Measurements from ENCODE around the gene APOO. TPM values are rescaled to one million over a fixed set of nuclear protein-coding genes. Genes with fewer than 3 reads are reported as not detected.

APOO gene
- total and polyA plus RNA-seq, 4 donors, result 5.4 to 18.0 (median 8.8) TPM

- 64% methylated on average over 10 of the region's 10 CpGs for WGBS
- no peak overlapping the region for H3K9ac ChIP-seq (ENCODE audit: low read depth in 1 of 2, low read length in 2 of 2)
- DNase-seq (ENCODE audit: low spot score), result no peak
- TF ChIP-seq ATF3 (IDR thresholded peaks at IDR 0.05) (no peak), NR2F2 (IDR thresholded peaks at IDR 0.05) (peak; percentile 65)
- H3K27me3 ChIP-seq (ENCODE audit: control insufficient read depth in 4 of 4, insufficient read depth in 4 of 4, low read length in 3 of 4), result no peaks in the 10 kb centered on the region
- H3K4me3 ChIP-seq (ENCODE audit: low read depth in 1 of 3, low read length in 3 of 3), result no peak overlapping the region
- no peaks in the 10 kb centered on the region for H3K36me3 ChIP-seq (ENCODE audit: control insufficient read depth in 4 of 4, insufficient read depth in 3 of 4, low read depth in 1 of 4, low read length in 3 of 4)
- peaks cover 0 to 2% (median 0%) of the 10 kb centered on the region in 4 donors for H3K9me3 ChIP-seq (ENCODE audit: control insufficient read depth in 4 of 4, low read length in 3 of 4)
- peak overlapping the region; percentile 20 to 31 for H3K27ac ChIP-seq (ENCODE audit: low read depth in 1 of 2, low read length in 2 of 2)
- H3K4me1 ChIP-seq (ENCODE audit: control insufficient read depth in 4 of 4, insufficient read depth in 4 of 4, low read length in 3 of 4), result no peaks in the 10 kb centered on the region
Measured at GRCh38 chrX:23811108-23811651, 96.6 kb downstream of the APOO start.

- DNase-seq (ENCODE audit: low spot score), result no peak
- no peak overlapping the region for H3K4me3 ChIP-seq (ENCODE audit: low read depth in 1 of 3, low read length in 3 of 3)
- no peaks in the 10 kb centered on the region for H3K4me1 ChIP-seq (ENCODE audit: control insufficient read depth in 4 of 4, insufficient read depth in 4 of 4, low read length in 3 of 4)
- no peak overlapping the region for H3K9ac ChIP-seq (ENCODE audit: low read depth in 1 of 2, low read length in 2 of 2)
- no peak overlapping the region for H3K27ac ChIP-seq (ENCODE audit: low read depth in 1 of 2, low read length in 2 of 2)
- peaks cover 0 to 2% (median 0%) of the 10 kb centered on the region in 4 donors for H3K9me3 ChIP-seq (ENCODE audit: control insufficient read depth in 4 of 4, low read length in 3 of 4)
- no peaks in the 10 kb centered on the region for H3K27me3 ChIP-seq (ENCODE audit: control insufficient read depth in 4 of 4, insufficient read depth in 4 of 4, low read length in 3 of 4)
- 94% methylated on average over 3 of the region's 3 CpGs for WGBS
- H3K36me3 ChIP-seq (ENCODE audit: control insufficient read depth in 4 of 4, insufficient read depth in 3 of 4, low read depth in 1 of 4, low read length in 3 of 4), result no peaks in the 10 kb centered on the region
- TF ChIP-seq GABPA (IDR thresholded peaks at IDR 0.05 in 1 of 2, conservative IDR thresholded peaks at IDR 0.05 in 1 of 2) (no peak), MAX (IDR thresholded peaks at IDR 0.05) (no peak), RAD21 (IDR thresholded peaks at IDR 0.05) (no peak), CTCF (IDR thresholded peaks at IDR 0.05; ENCODE audit: low read depth, low read length, missing input control) (no peak), YY1 (IDR thresholded peaks at IDR 0.05) (no peak)
Measured at GRCh38 chrX:23810279-23810678, 97.5 kb downstream of the APOO start.

- no peak overlapping the region for H3K27ac ChIP-seq (ENCODE audit: low read depth in 1 of 2, low read length in 2 of 2)
- H3K4me3 ChIP-seq (ENCODE audit: low read depth in 1 of 3, low read length in 3 of 3), result no peak overlapping the region
- 89% methylated on average over 9 of the region's 9 CpGs for WGBS
- TF ChIP-seq NR2F2 (IDR thresholded peaks at IDR 0.05) (no peak), GABPA (IDR thresholded peaks at IDR 0.05 in 1 of 2, conservative IDR thresholded peaks at IDR 0.05 in 1 of 2) (no peak), EGR1 (IDR thresholded peaks at IDR 0.05; ENCODE audit: low read depth in 2 of 2) (no peak), TAF1 (conservative IDR thresholded peaks at IDR 0.05) (no peak), HNF4G (IDR thresholded peaks at IDR 0.05) (no peak), JUND (IDR thresholded peaks at IDR 0.05) (no peak), ATF3 (IDR thresholded peaks at IDR 0.05) (no peak), FOXA1 (IDR thresholded peaks at IDR 0.05) (no peak), YY1 (IDR thresholded peaks at IDR 0.05) (no peak), HNF4A (conservative IDR thresholded peaks at IDR 0.05) (no peak), RAD21 (IDR thresholded peaks at IDR 0.05) (no peak), REST (IDR thresholded peaks at IDR 0.05) (no peak), RXRA (IDR thresholded peaks at IDR 0.05) (no peak), FOXA2 (IDR thresholded peaks at IDR 0.05) (no peak), MAX (IDR thresholded peaks at IDR 0.05) (no peak)
- H3K9ac ChIP-seq (ENCODE audit: low read depth in 1 of 2, low read length in 2 of 2), result no peak overlapping the region
- no peak for DNase-seq (ENCODE audit: low spot score)
- peaks cover 0 to 4% (median 0%) of the 10 kb centered on the region in 4 donors for H3K4me1 ChIP-seq (ENCODE audit: control insufficient read depth in 4 of 4, insufficient read depth in 4 of 4, low read length in 3 of 4)
- no peaks in the 10 kb centered on the region for H3K27me3 ChIP-seq (ENCODE audit: control insufficient read depth in 4 of 4, insufficient read depth in 4 of 4, low read length in 3 of 4)
- H3K9me3 ChIP-seq (ENCODE audit: control insufficient read depth in 4 of 4, low read length in 3 of 4), result no peaks in the 10 kb centered on the region
- no peaks in the 10 kb centered on the region for H3K36me3 ChIP-seq (ENCODE audit: control insufficient read depth in 4 of 4, insufficient read depth in 3 of 4, low read depth in 1 of 4, low read length in 3 of 4)
Measured at GRCh38 chrX:23805389-23805788, 102.3 kb downstream of the APOO start.
